NCI-H1105 (cell line): Measurements from ENCODE around the gene LRRC2.
"Not testable (repeated sequence)": the region's sequence is repeated elsewhere in the genome, so short reads cannot be mapped to it uniquely, and the experiment has no call there.

ENCODE experiments used
- DNase-seq: peaks from one replicate; lab custom pipeline; 2025; lab: John Stamatoyannopoulos, UW

The LRRC2 gene

GRCh38 chr3:46566040-46566641 lies at the start of gene LRRC2:
Gene LRRC2, minus strand, starts transcription at chr3:46566302. Its CDS starts 14,711 bp downstream, at chr3:46551591.
- no peak for DNase-seq

GRCh38 chr3:46615050-46615775 lies 49.1 kb upstream of the LRRC2 start:
- no peak for DNase-seq

DNA sequence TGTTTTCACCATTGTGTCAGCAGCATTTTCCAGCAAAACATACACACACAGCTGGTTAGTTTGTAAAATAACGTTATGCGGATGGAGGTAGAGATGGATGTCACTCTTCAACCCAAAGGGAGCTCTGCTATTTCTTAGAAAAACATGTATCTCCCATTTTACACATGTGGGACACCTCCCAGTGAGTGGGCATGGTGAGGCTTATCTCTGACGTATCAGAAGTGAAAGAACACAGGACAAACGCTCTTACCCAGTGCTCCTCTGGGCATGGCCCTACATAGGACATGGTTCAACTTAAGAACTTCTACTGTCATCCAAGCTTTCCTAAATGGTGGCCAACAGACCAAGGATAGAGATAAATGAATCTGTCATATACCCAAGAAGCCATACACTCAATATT lies 48.3 kb upstream of the LRRC2 start:
- DNase-seq: no peak

GRCh38 chr3:46613313-46614005 lies 47.4 kb upstream of the LRRC2 start:
- DNase-seq: no peak

DNA sequence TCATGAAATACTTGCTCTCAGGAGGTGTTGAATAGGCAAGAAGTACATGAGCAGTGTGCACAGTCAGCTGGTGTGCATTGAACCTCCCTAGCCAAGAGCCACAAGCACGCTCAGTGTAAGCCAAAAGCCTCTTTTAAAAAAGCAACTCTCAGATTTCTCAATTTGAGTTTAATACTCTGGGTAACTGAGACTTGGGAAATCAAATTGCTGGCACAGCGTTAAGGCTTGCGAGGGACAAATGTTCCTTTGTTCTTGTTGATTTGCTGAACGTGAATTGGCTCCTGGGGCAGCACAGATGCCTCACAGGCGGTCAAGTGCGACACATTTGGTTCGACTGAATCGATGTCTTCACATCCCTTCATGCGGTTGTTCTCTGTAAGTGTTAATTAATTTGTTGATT lies 46.2 kb upstream of the LRRC2 start, which contains the start of gene FAM240A:
TSS of gene FAM240A (plus strand) at position 202 of the 400 bp plus-strand sequence. CDS start at position 361, 159 bp downstream.
- DNase-seq: no peak

- no peak for DNase-seq
Measured at GRCh38 chr3:46609944-46610722, 44.0 kb upstream of the LRRC2 start.

DNA sequence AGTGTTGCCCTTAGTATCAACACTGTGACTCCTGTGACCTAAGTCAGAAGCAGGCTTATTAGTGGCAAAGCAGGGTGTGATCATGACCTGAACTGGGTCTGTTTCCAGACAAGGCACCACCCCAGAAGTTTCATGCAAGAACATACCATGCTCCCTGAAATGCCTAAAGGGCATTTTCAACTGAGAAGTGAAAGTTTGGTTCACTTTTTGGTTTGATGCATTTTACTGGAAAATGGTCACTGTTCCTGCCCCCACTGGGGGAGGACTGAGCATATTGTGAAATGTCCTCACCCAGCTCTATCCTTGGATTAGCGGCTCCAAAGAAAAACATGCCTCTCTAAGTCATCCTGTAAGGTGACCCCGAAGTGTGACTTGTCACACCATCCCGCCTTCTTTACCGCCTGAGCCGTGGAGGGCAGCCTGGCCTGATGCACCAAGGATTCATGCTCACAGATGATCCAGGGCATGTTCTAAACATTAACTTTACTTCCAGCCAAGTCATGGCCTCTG lies 43.2 kb upstream of the LRRC2 start:
- no peak for DNase-seq

GRCh38 chr3:46607603-46608028 lies 41.5 kb upstream of the LRRC2 start:
- DNase-seq: no peak

DNA sequence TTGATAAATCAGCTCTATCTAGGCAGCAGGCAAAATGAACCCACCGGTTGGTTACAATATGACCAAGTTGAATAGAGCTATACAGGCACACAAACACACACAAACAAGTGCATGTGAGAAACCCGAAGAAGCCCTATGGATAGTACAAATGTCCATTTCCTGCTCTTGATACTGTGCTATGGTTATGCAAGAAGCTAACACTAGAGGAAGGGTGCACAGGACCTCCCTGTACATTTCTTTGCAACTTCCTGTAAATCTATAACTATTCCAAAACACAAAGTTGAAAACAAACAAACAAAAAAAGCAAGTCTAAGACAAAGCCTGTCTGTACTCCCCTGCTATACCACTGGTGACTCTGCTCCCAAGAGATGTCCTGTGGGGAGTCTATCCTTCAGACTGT lies 38.0 kb upstream of the LRRC2 start:
- DNase-seq: no peak

- DNase-seq: no peak
Measured at GRCh38 chr3:46603446-46604046, 37.4 kb upstream of the LRRC2 start.

GRCh38 chr3:46599590-46599989 lies 33.5 kb upstream of the LRRC2 start:
- DNase-seq: no peak

DNA sequence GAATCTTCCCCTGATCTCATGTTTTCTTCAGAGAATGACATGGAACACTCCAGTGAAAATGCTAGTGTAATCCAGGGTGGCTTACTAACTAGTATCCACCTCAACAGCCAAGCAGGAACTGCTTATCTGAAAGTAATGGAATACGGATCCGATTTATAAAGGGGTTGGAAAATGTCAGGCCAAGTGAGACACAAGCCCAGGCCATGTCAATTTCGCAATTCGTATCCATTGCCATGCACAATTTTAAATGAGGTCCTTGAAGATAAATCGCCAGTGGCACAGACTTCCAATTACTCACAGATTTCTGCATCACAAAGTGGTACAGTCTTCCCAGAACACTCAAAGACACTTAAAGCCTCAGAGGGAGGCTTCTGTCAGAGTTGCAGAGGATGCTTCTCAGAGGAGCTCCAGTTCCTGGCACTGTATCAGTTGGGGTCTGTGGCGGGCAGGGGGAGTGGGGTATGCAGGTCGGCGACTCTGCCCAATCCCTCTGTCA lies 29.8 kb upstream of the LRRC2 start:
- DNase-seq: no peak

GRCh38 chr3:46594723-46595122 lies 28.6 kb upstream of the LRRC2 start:
- no peak for DNase-seq

DNA sequence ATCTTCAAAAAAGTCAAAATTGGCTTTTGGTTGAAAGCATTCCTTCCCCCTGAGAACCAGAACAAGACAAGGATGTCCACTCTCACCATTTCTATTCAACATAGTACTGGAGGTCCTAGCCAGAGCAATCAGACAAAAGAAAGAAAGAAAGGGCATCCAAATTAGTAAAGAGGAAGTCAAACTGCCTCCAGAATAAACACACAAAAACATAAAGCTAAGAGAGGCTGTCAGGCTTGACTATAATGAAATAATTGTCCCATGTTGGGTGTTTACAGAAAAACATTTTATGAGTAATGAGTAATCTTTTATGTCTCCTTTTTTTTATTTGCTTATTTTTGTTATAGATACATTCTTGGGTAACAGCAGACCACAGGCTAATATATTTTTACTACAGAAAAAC lies 27.9 kb upstream of the LRRC2 start:
- DNase-seq: no peak

DNA sequence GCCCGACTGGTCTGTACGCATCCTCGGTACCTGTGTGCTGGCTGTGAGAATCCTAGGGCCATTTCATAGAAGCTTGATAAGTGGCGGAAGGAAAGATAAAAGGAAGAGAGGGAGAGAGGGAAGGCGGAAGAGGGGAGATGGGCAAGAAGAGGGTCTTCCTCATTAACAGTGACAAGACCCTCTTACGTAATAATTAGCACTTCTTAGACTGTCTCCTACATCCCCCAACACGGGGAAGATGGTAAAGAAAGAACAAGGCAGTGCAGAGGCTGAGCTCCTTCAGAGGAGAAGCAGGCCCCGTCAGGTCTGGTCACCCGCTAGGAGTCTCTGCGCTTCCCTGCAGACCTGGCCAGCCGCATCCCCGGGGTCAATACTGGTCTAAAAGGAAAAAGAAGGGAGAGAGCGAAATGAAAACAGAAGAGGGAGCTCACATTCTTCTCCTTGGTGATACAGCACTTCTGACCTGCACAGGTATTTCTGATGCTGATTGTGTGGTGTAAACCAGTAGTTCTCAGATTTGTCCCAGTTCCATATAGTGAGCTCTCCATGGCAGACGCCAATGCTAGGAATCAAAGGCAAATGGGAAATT lies 27.3 kb upstream of the LRRC2 start:
- no peak for DNase-seq

DNA sequence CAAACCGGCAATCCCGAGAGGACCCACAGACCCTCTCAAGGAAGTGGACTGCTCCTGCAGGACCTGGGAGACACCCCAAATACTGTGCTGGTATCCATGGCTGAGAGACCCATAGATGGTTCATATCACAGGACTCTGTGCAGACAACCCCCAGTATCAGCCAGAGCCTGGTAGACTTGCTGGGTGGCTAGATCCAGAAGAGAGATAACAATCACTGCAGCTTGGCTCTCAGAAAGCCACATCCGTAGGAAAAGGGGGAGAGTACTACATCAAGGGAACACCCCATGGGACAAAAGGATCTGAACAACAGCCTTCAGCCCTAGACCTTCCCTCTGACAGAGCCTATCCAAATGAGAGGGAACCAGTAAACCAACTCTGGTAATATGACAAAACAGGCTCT lies 21.2 kb upstream of the LRRC2 start:
- DNase-seq: not testable (repeated sequence)

DNA sequence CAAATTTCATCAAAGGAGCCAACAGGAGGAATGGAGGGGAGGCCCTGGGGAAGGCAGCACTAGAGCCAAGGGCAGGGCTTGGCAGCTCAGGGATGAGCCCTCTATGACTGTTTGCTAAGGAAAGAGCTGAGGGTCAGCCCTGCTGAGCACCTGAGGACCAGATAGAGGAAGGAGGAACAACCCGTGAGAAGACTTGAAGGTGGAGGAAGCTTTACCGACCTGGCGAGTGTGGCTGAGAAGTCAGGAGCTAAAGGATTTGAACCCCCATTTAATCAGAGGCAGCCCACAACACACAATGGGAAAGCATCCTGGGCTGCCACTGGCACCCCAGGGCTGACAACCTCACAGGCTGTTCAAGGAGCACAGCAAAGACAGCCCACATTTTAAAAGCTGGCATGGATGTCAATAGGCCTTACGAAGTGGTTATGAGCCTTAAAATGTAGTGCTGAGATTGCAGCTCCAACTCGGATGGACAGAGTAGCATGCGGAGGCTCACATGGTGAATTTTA lies 20.7 kb upstream of the LRRC2 start:
- DNase-seq: no peak

- no peak for DNase-seq
Measured at GRCh38 chr3:46585799-46586693, 19.9 kb upstream of the LRRC2 start.

GRCh38 chr3:46584598-46585467 lies 18.7 kb upstream of the LRRC2 start:
- DNase-seq: no peak
